ENCODE measurements around the gene TEX14. TPM values are rescaled to one million over a fixed set of nuclear protein-coding genes. Genes with fewer than 3 reads are reported as not detected.
A peak's percentile ranks its signal among the peaks of the same experiment; 100 is the strongest.

The TEX14 gene
- total RNA-seq, 3 donors from 2014 or later, result 0.16 to 0.33 (median 0.29) TPM

DNA sequence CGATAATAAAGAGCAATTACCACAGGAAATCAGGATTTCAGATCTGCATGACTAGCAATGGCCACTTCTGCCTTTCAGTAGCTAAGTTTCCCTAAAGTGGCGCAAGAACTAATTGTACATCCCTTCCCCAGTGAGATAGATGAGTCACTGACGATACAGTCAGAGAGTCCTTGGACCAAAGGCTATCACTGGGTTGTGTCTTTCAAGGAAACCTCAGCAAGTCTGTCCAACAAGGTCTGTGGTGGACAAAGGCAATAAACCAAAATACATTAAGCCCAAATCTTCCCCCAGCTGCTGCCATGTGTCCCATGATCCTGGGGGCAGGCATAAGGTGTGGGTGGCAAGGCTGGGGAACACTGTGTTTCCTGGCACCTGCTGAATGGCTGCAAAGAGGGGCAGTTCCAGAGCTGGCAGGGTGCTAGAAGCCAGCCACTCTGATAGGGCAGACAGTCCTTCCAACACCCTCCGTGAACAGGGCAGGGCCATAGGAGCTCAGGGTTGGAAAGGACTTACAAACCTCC, 156.9 kb downstream of the TEX14 start:
- H3K4me3 ChIP-seq, result no peak overlapping the region
- intact Hi-C loops (cut with DNase I; ENCODE audit: low total_unique reads), result loop anchor here (1.0 kb wide), 1 partner anchor 9 kb away; a partner anchor contains a TSS
- no peak for TF ChIP-seq POLR2AphosphoS5 (IDR thresholded peaks at IDR 0.05)
- TF ChIP-seq, protein P1, sequence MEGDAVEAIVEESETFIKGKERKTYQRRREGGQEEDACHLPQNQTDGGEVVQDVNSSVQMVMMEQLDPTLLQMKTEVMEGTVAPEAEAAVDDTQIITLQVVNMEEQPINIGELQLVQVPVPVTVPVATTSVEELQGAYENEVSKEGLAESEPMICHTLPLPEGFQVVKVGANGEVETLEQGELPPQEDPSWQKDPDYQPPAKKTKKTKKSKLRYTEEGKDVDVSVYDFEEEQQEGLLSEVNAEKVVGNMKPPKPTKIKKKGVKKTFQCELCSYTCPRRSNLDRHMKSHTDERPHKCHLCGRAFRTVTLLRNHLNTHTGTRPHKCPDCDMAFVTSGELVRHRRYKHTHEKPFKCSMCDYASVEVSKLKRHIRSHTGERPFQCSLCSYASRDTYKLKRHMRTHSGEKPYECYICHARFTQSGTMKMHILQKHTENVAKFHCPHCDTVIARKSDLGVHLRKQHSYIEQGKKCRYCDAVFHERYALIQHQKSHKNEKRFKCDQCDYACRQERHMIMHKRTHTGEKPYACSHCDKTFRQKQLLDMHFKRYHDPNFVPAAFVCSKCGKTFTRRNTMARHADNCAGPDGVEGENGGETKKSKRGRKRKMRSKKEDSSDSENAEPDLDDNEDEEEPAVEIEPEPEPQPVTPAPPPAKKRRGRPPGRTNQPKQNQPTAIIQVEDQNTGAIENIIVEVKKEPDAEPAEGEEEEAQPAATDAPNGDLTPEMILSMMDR (IDR thresholded peaks at IDR 0.05), result no peak
- no peak for TF ChIP-seq POLR2A (IDR thresholded peaks at IDR 0.05)
- H3K36me3 ChIP-seq, result no peaks in the 10 kb centered on the region
- DNase-seq (ENCODE audit: low spot score in 2 of 2), result no peak
- H3K27ac ChIP-seq, result no peak overlapping the region
- peaks cover 0 to 5% of the 10 kb centered on the region in 2 donors for H3K4me1 ChIP-seq
- no peaks in the 10 kb centered on the region for H3K27me3 ChIP-seq
- no peaks in the 10 kb centered on the region for H3K9me3 ChIP-seq

DNA sequence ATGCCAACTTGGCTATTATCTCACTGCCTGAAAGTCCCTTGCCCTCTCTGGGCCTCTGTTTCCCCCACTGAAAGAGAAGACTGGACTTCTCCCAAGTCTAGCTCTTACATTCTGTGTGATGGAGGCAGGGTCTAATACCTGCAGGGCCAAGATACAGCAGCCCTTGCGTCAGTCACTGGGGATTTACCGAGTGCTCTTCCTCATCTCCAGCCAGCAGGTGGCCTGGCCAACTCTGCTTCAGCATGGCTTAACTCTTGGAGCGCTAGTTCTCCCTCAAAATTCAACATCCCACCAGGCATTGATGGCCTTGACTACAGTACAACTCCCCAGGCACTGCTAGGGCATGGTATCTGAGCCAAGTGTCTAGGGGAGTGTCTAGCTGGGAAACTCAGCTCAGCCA, 157.5 kb downstream of the TEX14 start:
- Histone ChIP-seq H3K36me3 (no peaks in the 10 kb centered on the region), H3K27ac (no peak overlapping the region), H3K4me1 (peaks cover 0 to 5% of the 10 kb centered on the region in 2 donors), H3K27me3 (no peaks in the 10 kb centered on the region), H3K9me3 (no peaks in the 10 kb centered on the region), H3K4me3 (no peak overlapping the region)
- DNase-seq (ENCODE audit: low spot score in 2 of 2), result no peak
- TF ChIP-seq POLR2AphosphoS5 (IDR thresholded peaks at IDR 0.05), result no peak
- TF ChIP-seq, protein P1 (IDR thresholded peaks at IDR 0.05), result no peak
- TF ChIP-seq POLR2A (IDR thresholded peaks at IDR 0.05), result no peak
- intact Hi-C loops (cut with DNase I; ENCODE audit: low total_unique reads), result loop anchor here (1.0 kb wide), 1 partner anchor 10 kb away; a partner anchor contains a TSS

DNA sequence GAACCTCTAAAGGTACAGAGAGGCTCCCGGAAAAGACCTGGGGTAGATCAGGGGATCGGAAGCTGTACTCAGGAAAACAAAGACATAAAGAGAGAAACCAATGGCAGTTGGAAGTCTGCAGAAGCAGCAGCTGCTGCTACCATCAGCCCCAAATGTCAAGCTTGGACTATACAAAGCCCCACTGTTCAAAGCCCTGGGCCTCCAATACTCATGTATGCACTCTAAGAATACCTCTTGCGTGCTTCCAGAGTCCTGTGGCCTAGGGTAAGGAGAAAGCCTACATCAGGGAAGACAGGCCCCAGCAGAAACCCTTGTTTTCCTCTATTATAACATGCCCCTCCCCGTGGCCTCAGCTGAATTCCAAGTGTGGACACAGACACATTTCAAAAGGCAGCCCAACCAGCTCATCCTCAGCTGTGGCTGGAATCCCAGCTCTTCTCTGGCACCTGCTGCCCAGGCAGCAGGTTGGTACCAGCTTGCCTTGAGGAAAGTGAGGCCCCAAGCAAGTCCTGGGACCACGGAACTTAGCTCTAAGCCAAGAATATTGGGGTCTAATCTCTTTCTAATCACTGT, 158.1 kb downstream of the TEX14 start:
- no peaks in the 10 kb centered on the region for H3K27me3 ChIP-seq
- no peak for DNase-seq (ENCODE audit: low spot score in 2 of 2)
- H3K9me3 ChIP-seq, result no peaks in the 10 kb centered on the region
- H3K4me3 ChIP-seq, result no peak overlapping the region
- H3K36me3 ChIP-seq, result no peaks in the 10 kb centered on the region
- TF ChIP-seq POLR2A (IDR thresholded peaks at IDR 0.05), result no peak
- TF ChIP-seq POLR2AphosphoS5 (IDR thresholded peaks at IDR 0.05), result no peak
- TF ChIP-seq, protein P1 (IDR thresholded peaks at IDR 0.05), result no peak
- H3K27ac ChIP-seq, result no peak overlapping the region
- intact Hi-C loops (cut with DNase I; ENCODE audit: low total_unique reads), result loop anchor here (1.0 kb wide), 1 partner anchor 11 kb away; a partner anchor contains a TSS
- H3K4me1 ChIP-seq, result peaks cover 0 to 5% of the 10 kb centered on the region in 2 donors

DNA sequence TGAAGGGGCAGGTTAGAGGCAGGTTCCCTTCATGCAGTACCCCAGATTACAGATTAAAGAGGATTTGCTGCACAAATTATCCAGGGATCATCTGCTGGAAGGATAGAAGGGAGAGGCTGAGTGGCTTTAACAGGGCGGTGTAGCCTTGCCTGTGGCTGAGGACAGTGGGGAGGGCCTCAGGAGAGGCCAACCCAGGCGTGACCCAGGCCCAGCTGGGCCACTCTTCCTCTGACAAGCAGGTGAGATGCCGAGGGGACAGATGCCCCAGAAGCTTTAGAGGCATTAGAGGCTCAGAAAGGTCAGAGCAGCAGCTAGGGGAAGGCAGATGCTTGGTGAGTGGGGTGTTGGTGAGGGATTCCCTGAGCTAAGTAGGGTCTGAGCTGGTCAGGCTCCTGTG, 159.3 kb downstream of the TEX14 start:
- Histone ChIP-seq H3K36me3 (no peaks in the 10 kb centered on the region), H3K27ac (peak overlapping the region in 1 of 2 donors; percentile 5), H3K4me3 (peak overlapping the region in 2 of 3 donors; percentile 68 to 91), H3K27me3 (no peaks in the 10 kb centered on the region), H3K9me3 (no peaks in the 10 kb centered on the region), H3K4me1 (peaks cover 0 to 5% of the 10 kb centered on the region in 2 donors)
- intact Hi-C loops (cut with DNase I; ENCODE audit: low total_unique reads), result no loop called here
- TF ChIP-seq POLR2AphosphoS5 (IDR thresholded peaks at IDR 0.05) (no peak), POLR2A (IDR thresholded peaks at IDR 0.05) (no peak)
- TF ChIP-seq, protein P1 (IDR thresholded peaks at IDR 0.05), result no peak
- DNase-seq (ENCODE audit: low spot score in 2 of 2), result no peak

Measured in breast epithelium (tissue), 4 donors.